Fibroblast of villous mesenchyme (primary cell): ENCODE measurements around the gene SOCS1. TPM values are rescaled to one million over a fixed set of nuclear protein-coding genes. Genes with fewer than 3 reads are reported as not detected.
A peak's percentile ranks its signal among the peaks of the same experiment; 100 is the strongest.

Experiments used
- DNase-seq: peaks from one replicate; pipeline ENCODE4 v3.0.0-alpha.2; 2010; ENCODE audit warnings: low read depth
- H3K4me3 ChIP-seq: 2 replicates; pipeline ENCODE4 v1.5.1; 2011; ENCODE audit warnings: low read depth, mild to moderate bottlenecking, low read length
- CTCF ChIP-seq: IDR thresholded peaks from 2 replicates; pipeline ENCODE4 v1.5.1; 2012; ENCODE audit warnings: low read depth, mild to moderate bottlenecking, low read length; ENCODE audit not compliant: insufficient read depth
- total RNA-seq: library from RNA; depleted of rRNA; stranded (reverse); fragments of >200 nt; gene quantifications from 2 replicates; pipeline ENCODE4 v1.2.3, GENCODE V29; 2012

Gene SOCS1
- total RNA-seq, 1 donor, result 29.4 TPM

GRCh38 chr16:11276143-11276895 is 20.3 kb upstream of the SOCS1 start, which contains the start of gene PRM2:
TSS of gene PRM2 (minus strand) at chr16:11276480. CDS start at chr16:11276370, 110 bp downstream.
- H3K4me3 ChIP-seq, result no peak within 1 kb of the TSS
- no peak for TF ChIP-seq CTCF
- no peak for DNase-seq

GRCh38 chr16:11274964-11275363 is 19.0 kb upstream of the SOCS1 start:
- no peak for DNase-seq
- no peak for TF ChIP-seq CTCF
- no peak overlapping the region for H3K4me3 ChIP-seq

GRCh38 chr16:11273721-11274324 is 17.8 kb upstream of the SOCS1 start:
- no peak overlapping the region for H3K4me3 ChIP-seq
- DNase-seq, result peak; percentile 80
- no peak for TF ChIP-seq CTCF

DNA sequence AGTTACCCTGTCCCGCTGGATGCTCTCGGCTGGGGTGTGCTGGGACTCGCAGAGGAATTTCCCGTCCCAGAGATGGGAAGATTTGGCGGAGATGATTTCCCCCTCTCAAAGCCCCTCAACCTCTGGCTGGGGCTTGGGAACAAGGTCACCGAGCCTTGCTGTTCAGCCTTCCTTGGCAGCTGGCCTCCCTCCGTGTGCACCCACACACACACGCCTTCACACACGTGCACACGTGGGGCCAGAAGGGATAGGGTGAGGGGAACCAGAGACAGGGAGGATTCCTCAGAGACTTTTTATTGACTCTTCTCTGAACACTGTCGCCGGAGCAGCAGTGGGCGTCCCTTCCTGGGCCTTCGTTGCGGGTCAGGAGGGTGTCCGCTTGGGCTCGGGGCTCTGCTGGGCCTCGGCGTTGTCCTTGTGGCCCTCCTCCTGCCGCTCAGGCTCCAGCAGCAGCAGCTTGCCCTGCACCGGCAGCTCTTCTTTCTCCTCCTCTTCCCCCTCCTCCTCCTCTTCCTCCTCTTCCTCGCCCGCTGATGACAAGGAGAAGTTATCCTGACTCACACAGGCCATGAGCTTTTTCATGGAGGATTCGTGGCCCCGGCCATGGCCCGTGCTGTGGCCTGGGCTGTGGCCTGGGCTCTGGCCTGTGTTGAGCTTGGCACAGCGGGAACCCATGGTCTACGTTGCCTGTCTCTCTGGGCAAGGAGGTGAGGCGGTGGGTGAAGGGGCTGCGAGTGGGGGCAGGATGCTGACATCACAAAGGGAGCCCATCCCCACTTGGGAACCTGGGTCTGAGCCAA is 17.1 kb upstream of the SOCS1 start, which contains the start of gene PRM3:
TSS of gene PRM3 (minus strand) at position 709 of the 800 bp plus-strand sequence. CDS start at position 675, 34 bp downstream.
- TF ChIP-seq CTCF, result no peak
- DNase-seq, result no peak
- no peak within 1 kb of the TSS for H3K4me3 ChIP-seq

DNA sequence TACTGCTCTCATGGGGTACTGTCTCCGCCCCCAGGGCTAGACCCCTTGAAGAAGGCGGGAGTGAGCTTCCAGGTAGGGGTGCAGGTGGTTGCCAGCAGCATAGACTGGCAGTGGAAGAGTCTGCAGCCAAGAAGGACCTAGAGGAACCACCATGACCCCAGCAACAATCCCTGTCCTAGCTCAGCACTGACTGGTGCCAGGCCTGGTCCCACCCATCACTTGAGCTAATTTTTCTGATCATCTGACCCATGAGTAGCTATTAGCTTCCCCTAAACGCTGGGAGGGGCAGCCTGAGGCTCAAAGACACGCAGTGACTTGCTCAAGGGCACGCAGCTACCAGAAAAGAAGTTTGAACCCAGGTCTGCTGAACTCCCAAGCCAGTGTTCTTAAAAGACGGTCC is 16.5 kb upstream of the SOCS1 start:
- DNase-seq, result no peak
- no peak for TF ChIP-seq CTCF
- no peak overlapping the region for H3K4me3 ChIP-seq

- no peak overlapping the region for H3K4me3 ChIP-seq
- DNase-seq, result no peak
- no peak for TF ChIP-seq CTCF
These were observed 15.6 kb upstream of the SOCS1 start for GRCh38 chr16:11271610-11272009.
